ENCODE measurements around the gene E2F6. TPM values are rescaled to one million over a fixed set of nuclear protein-coding genes. Genes with fewer than 3 reads are reported as not detected.

E2F6 gene
- total and polyA plus RNA-seq, 9 of the 15 experiments (the other 6 are each of a cell fraction or from before 2014, with no cell fraction given): 13.6 to 33.9 (median 26.1) TPM

- no peak for TF ChIP-seq RBBP5 (IDR thresholded peaks at IDR 0.05; ENCODE audit: borderline replicate concordance, insufficient read depth, low read length, poor library complexity, severe bottlenecking)
- TF ChIP-seq EHMT2 (IDR thresholded peaks at IDR 0.05): no peak
- no peak for TF ChIP-seq NFIC (IDR thresholded peaks at IDR 0.05)
- TF ChIP-seq NCOA2 (IDR thresholded peaks at IDR 0.05; ENCODE audit: partially characterized antibody in 2 of 2): no peak
- TF ChIP-seq ZNF561 (CRISPR knock-in tag; conservative IDR thresholded peaks at IDR 0.05): no peak
- peak; percentile 73 for TF ChIP-seq SMC3 (conservative IDR thresholded peaks at IDR 0.05; ENCODE audit: insufficient read depth, low read depth, low read length)
- no peak for TF ChIP-seq HCFC1 (IDR thresholded peaks at IDR 0.05; ENCODE audit: low read depth, low read length)
- no peak for TF ChIP-seq NFYB (IDR thresholded peaks at IDR 0.05; ENCODE audit: extremely low read depth, insufficient read length)
- peak; percentile 14; the same call in 1 of the 2 replicates for TF ChIP-seq NR4A1 (CRISPR knock-in tag; IDR thresholded peaks at IDR 0.05)
- no peak for TF ChIP-seq NR4A1 (tag; IDR thresholded peaks at IDR 0.05)
- TF ChIP-seq ZNF324 (CRISPR knock-in tag; IDR thresholded peaks at IDR 0.05): no peak
- no peak for TF ChIP-seq MYC (IDR thresholded peaks at IDR 0.05; ENCODE audit: low read depth, low read length)
- no peak for TF ChIP-seq MYC (CRISPR knock-in tag; IDR thresholded peaks at IDR 0.05; ENCODE audit: borderline replicate concordance, low read depth)
- TF ChIP-seq DACH1 (IDR thresholded peaks at IDR 0.05; ENCODE audit: partially characterized antibody): peak; percentile 69
- no peak for TF ChIP-seq MYBL2 (IDR thresholded peaks at IDR 0.05; ENCODE audit: low read depth)
- no peak for TF ChIP-seq MYBL2 (CRISPR knock-in tag; IDR thresholded peaks at IDR 0.05; ENCODE audit: borderline replicate concordance)
- no peak for TF ChIP-seq TSC22D4 (tag; IDR thresholded peaks at IDR 0.05)
- TF ChIP-seq TAF1 (IDR thresholded peaks at IDR 0.05; ENCODE audit: control insufficient read depth, extremely low read depth, insufficient read depth, low read length, severe bottlenecking): no peak
- TF ChIP-seq MAFF (IDR thresholded peaks at IDR 0.05; ENCODE audit: low read length): no peak
- no peak for TF ChIP-seq PYGO2 (tag; IDR thresholded peaks at IDR 0.05)
- TF ChIP-seq ELK3 (CRISPR knock-in tag; IDR thresholded peaks at IDR 0.05): no peak
- TF ChIP-seq MXD1 (CRISPR knock-in tag; IDR thresholded peaks at IDR 0.05; ENCODE audit: borderline replicate concordance, poor library complexity, severe bottlenecking): no peak
- TF ChIP-seq RAD21 (CRISPR knock-in tag; conservative IDR thresholded peaks at IDR 0.05 in 1 of 2, IDR thresholded peaks at IDR 0.05 in 1 of 2): peak; percentile 87 to 93
- TF ChIP-seq PPARD (CRISPR knock-in tag; IDR thresholded peaks at IDR 0.05): no peak
- TF ChIP-seq CHD2 (IDR thresholded peaks at IDR 0.05; ENCODE audit: low read depth, low read length): no peak
These were observed 12.0 kb upstream of the E2F6 start (continued) for GRCh38 chr2:11477994-11478393.

All from K562 (cell line).